Astrocyte (in vitro differentiated cells and primary cell): Measurements from ENCODE around the gene CD99L2.

Experiments
- EZH2 ChIP-seq: IDR thresholded peaks from 2 replicates; pipeline ENCODE4 v1.6.1; 2012; ENCODE audit warnings: mild to moderate bottlenecking, low read length, inconsistent platforms; ENCODE audit not compliant: insufficient read depth
- TF ChIP-seq, protein P1 (sequence below): IDR thresholded peaks from 2 replicates; pipeline ENCODE4 v1.5.1; 2011; ENCODE audit warnings: low read depth, mild to moderate bottlenecking, inconsistent platforms, low read length, moderate library complexity; ENCODE audit not compliant: insufficient read depth

DNA sequence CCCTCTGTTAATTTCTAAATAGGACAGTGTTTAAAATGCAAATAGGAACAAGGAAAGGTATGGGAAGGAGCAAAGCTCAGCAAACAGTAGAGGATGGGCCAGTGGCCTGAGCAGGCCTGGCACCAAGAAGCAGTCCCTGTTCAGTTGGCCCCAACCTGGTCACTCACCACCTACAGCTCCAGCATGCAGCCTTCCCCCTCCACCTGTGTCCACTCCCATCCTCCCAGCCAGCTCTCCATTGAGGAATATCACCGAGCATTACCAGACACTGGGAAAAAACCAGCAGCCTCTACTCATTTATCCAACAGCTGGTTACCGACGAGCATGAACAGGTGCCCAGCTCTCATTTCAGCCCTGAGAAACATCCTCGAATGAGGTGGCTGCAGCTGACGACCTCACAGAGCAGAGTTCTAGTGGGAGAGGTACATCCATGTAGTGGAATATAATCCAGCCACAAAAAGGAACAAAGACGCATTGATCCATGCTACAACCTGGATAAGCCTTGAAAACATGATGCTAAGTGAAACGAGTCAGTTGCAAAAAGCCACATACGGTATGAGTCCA is 25.6 kb downstream of the CD99L2 start:
- TF ChIP-seq, protein P1, sequence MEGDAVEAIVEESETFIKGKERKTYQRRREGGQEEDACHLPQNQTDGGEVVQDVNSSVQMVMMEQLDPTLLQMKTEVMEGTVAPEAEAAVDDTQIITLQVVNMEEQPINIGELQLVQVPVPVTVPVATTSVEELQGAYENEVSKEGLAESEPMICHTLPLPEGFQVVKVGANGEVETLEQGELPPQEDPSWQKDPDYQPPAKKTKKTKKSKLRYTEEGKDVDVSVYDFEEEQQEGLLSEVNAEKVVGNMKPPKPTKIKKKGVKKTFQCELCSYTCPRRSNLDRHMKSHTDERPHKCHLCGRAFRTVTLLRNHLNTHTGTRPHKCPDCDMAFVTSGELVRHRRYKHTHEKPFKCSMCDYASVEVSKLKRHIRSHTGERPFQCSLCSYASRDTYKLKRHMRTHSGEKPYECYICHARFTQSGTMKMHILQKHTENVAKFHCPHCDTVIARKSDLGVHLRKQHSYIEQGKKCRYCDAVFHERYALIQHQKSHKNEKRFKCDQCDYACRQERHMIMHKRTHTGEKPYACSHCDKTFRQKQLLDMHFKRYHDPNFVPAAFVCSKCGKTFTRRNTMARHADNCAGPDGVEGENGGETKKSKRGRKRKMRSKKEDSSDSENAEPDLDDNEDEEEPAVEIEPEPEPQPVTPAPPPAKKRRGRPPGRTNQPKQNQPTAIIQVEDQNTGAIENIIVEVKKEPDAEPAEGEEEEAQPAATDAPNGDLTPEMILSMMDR, result no peak
- no peak for TF ChIP-seq EZH2
